Measurements from ENCODE around the gene MAGEB4. TPM values are rescaled to one million over a fixed set of nuclear protein-coding genes. Genes with fewer than 3 reads are reported as not detected.

The MAGEB4 gene
- total and polyA plus RNA-seq, 2 of the 4 experiments (the other 2 are of a cell fraction), result not detected

DNA sequence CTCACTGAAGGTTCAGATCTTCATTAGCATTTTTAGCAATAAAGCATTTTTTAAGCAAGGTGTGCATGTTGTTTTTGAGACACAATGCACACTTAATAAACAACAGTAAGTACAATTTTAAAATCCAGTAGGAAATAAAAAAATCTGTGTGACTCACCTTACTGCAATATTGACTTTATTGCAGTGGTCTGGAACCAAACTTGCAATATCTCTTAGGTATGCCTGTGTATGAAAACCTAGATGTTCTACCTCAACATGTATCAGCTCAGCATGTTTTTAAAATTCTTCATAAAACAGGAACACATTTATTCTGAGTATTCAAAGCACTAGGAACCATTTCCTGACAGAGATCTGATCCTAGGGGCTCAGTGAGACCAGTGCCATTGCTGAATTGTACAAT, 40.7 kb downstream of the MAGEB4 start:
- Histone ChIP-seq H3K56ac (ENCODE audit: extremely low read depth, insufficient read depth, low read length) (peak overlapping the region; percentile 35; the same call in 1 of the 2 replicates), H2AK9ac (replicated peaks; ENCODE audit: low read depth, low read length, poor library complexity) (no peak overlapping the region), H3K14ac (replicated peaks; ENCODE audit: low read depth, low read length) (0 out of 2 replicates have a peak overlapping the region, but pooled peaks have one; percentile 30), H4K91ac (ENCODE audit: insufficient read depth, low read depth, low read length) (no peak overlapping the region; the same call in 1 of the 2 replicates), H2BK120ac (ENCODE audit: low read depth, low read length) (peak overlapping the region; percentile 82), H3K79me1 (ENCODE audit: low read depth in 1 of 2, low read length in 2 of 2) (no peaks in the 10 kb centered on the region), H3K18ac (ENCODE audit: low read depth, low read length) (peak overlapping the region; percentile 65; the same call in 1 of the 2 replicates), H2BK20ac (ENCODE audit: low read depth, low read length) (peak overlapping the region; percentile 81), H3K4ac (ENCODE audit: low read depth, low read length) (peak overlapping the region; percentile 40; the same call in 1 of the 2 replicates), H2BK15ac (ENCODE audit: low read depth, low read length) (peak overlapping the region; percentile 74; the same call in 2 of the 3 replicates), H3K27me3 (ENCODE audit: control insufficient read depth, insufficient read depth, low read length) (no peaks in the 10 kb centered on the region), H3K36me3 (ENCODE audit: control insufficient read depth, insufficient read depth, low read length) (no peaks in the 10 kb centered on the region), H3K4me3 (ENCODE audit: insufficient read depth, low read depth, low read length) (no peak overlapping the region), H2AFZ (replicated peaks; ENCODE audit: low read length, poor library complexity) (no peak overlapping the region), H4K5ac (ENCODE audit: low read depth, low read length) (no peak overlapping the region; the same call in 1 of the 2 replicates), H4K20me1 (ENCODE audit: insufficient read depth, low read length) (no peaks in the 10 kb centered on the region), H2BK5ac (ENCODE audit: low read depth, low read length, poor library complexity, severe bottlenecking) (peak overlapping the region; percentile 58), H3K9me3 (ENCODE audit: control insufficient read depth, insufficient read depth, low read length) (no peaks in the 10 kb centered on the region), H3K9me1 (ENCODE audit: insufficient read depth, low read length) (no peaks in the 10 kb centered on the region; the same call in 1 of the 2 replicates), H4K8ac (ENCODE audit: low read depth in 2 of 2, low read length in 2 of 2) (peak overlapping the region in 1 of 2 experiments; percentile 32; a peak in 1 of 4 replicates), H3K4me2 (ENCODE audit: low read depth, low read length) (no peak overlapping the region), H3K4me1 (ENCODE audit: control insufficient read depth, insufficient read depth, low read length) (peaks cover 4% of the 10 kb centered on the region; the same call in 1 of the 2 replicates), H3K27ac (ENCODE audit: insufficient read depth, low read length) (no peak overlapping the region), H2AK5ac (ENCODE audit: low read depth, low read length) (no peak overlapping the region), H3K9ac (ENCODE audit: low read depth, low read length) (no peak overlapping the region), H3K23ac (ENCODE audit: low read depth, low read length) (no peak overlapping the region)
- no TSS peak for BruUV-seq (replicated peaks)
- dilution Hi-C loops (cut with HindIII; ENCODE audit: low sequenced_read_pairs, unreplicated experiment) (no loop called here), in situ Hi-C loops (cut with MboI; ENCODE audit: low sequenced_read_pairs) (no loop called here), intact Hi-C loops (cut with micrococcal nuclease) (no loop called here)
- DNase-seq (peak; percentile 10), ATAC-seq (ENCODE audit: low read depth) (no peak)
- no peak for TF ChIP-seq MXI1 (IDR thresholded peaks at IDR 0.05; ENCODE audit: borderline replicate concordance, low read depth, low read length)
- no peak for TF ChIP-seq NFE2L2 (IDR thresholded peaks at IDR 0.05; ENCODE audit: low read depth, low read length)
- TF ChIP-seq RAD21 (IDR thresholded peaks at IDR 0.05; ENCODE audit: low read length), result no peak
- no peak for TF ChIP-seq SMC3 (IDR thresholded peaks at IDR 0.05; ENCODE audit: low read depth, low read length)
- TF ChIP-seq RCOR1 (IDR thresholded peaks at IDR 0.05; ENCODE audit: insufficient replicate concordance, low read length), result no peak
- no peak for TF ChIP-seq BHLHE40 (IDR thresholded peaks at IDR 0.05; ENCODE audit: low read depth, low read length)
- TF ChIP-seq RFX5 (IDR thresholded peaks at IDR 0.05; ENCODE audit: low read depth, low read length), result no peak
- no peak for TF ChIP-seq CHD1 (IDR thresholded peaks at IDR 0.05; ENCODE audit: low read depth, low read length)
- TF ChIP-seq MAZ (IDR thresholded peaks at IDR 0.05; ENCODE audit: borderline replicate concordance, low read depth, low read length), result no peak
- TF ChIP-seq, protein P1, sequence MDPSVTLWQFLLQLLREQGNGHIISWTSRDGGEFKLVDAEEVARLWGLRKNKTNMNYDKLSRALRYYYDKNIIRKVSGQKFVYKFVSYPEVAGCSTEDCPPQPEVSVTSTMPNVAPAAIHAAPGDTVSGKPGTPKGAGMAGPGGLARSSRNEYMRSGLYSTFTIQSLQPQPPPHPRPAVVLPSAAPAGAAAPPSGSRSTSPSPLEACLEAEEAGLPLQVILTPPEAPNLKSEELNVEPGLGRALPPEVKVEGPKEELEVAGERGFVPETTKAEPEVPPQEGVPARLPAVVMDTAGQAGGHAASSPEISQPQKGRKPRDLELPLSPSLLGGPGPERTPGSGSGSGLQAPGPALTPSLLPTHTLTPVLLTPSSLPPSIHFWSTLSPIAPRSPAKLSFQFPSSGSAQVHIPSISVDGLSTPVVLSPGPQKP (IDR thresholded peaks at IDR 0.05; ENCODE audit: borderline replicate concordance, low read depth, low read length), result no peak
- no peak for TF ChIP-seq CEBPB (IDR thresholded peaks at IDR 0.05; ENCODE audit: low read depth, low read length)
- TF ChIP-seq POLR2A (IDR thresholded peaks at IDR 0.05; ENCODE audit: low read depth, low read length), result no peak
- TF ChIP-seq, protein P2, sequence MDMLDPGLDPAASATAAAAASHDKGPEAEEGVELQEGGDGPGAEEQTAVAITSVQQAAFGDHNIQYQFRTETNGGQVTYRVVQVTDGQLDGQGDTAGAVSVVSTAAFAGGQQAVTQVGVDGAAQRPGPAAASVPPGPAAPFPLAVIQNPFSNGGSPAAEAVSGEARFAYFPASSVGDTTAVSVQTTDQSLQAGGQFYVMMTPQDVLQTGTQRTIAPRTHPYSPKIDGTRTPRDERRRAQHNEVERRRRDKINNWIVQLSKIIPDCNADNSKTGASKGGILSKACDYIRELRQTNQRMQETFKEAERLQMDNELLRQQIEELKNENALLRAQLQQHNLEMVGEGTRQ (IDR thresholded peaks at IDR 0.05; ENCODE audit: low read depth, low read length), result no peak
- no peak for TF ChIP-seq FOS (IDR thresholded peaks at IDR 0.05; ENCODE audit: low read depth, low read length)
- TF ChIP-seq MAFK (IDR thresholded peaks at IDR 0.05; ENCODE audit: low read depth, low read length), result no peak
- TF ChIP-seq, protein P3, sequence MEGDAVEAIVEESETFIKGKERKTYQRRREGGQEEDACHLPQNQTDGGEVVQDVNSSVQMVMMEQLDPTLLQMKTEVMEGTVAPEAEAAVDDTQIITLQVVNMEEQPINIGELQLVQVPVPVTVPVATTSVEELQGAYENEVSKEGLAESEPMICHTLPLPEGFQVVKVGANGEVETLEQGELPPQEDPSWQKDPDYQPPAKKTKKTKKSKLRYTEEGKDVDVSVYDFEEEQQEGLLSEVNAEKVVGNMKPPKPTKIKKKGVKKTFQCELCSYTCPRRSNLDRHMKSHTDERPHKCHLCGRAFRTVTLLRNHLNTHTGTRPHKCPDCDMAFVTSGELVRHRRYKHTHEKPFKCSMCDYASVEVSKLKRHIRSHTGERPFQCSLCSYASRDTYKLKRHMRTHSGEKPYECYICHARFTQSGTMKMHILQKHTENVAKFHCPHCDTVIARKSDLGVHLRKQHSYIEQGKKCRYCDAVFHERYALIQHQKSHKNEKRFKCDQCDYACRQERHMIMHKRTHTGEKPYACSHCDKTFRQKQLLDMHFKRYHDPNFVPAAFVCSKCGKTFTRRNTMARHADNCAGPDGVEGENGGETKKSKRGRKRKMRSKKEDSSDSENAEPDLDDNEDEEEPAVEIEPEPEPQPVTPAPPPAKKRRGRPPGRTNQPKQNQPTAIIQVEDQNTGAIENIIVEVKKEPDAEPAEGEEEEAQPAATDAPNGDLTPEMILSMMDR (conservative IDR thresholded peaks at IDR 0.05; ENCODE audit: low read depth, low read length), result no peak
- ChIA-PET CTCF (no interaction called here), POLR2A (ENCODE audit: unreplicated experiment) (no interaction called here)

All from IMR-90 (cell line).